ENCODE measurements around the gene TRIM56.

TRIM56 gene

DNA sequence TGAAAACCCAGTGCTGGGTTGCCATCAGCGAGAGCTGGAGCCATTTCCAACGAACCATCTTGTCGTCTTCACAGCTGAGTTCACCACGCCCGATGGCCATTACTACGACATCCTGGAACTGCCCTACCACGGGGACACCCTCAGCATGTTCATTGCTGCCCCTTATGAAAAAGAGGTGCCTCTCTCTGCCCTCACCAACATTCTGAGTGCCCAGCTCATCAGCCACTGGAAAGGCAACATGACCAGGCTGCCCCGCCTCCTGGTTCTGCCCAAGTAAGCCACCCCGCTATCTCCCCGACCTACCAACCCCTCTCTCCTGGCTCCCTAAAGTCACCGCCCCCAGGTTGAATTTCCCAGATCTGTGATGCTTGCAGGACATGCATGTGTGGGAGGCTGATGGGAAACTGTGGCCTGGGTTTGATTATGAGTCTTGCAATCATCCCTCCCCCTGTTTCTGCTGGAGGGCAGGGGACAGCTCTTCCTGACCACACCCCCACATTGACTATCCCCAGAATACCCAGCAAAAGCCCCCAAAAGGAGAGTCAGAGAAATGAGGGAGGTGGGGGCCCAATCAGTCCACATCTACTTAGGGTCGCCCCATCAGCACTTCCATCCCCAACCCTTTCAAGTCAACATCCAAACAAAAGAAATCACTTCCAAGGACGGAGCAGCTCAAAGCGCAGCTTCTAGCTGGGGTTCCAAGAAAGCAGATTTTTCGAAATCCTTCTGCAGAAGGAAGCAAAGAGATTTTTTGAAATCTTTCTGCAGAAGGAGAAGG is 48.5 kb downstream of the TRIM56 start:
- DNase-seq (ENCODE audit: low read depth in 3 of 3) = no peak

DNA sequence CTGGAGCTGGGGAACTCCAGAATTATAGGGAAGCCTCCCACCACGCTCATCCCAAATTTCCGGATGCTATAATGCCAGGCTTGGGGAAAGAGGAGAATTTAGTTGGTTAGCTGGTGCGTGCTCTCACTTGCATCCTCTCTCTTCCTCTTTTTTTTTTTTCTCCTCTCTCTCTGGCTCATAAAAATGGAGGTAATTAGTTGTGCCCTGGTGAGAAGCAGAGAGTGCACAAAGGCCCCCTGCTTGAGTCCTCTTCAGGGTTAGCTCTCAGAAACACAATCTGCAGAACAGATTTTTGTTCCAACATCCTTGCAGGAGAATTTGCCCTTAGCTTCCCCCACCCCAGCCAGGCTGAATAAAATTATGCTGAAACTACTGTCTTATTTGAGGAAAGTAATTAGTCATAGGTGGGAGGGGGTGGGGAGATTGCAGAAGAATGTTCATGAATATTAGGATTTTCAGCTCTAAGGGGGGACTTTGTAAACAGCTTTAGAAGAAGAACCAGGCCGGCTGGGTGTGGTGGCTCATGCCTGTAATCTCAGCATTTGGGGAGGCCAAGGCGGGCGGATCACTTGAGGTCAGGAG is 49.2 kb downstream of the TRIM56 start:
- no peak for DNase-seq (ENCODE audit: low read depth in 3 of 3)

DNA sequence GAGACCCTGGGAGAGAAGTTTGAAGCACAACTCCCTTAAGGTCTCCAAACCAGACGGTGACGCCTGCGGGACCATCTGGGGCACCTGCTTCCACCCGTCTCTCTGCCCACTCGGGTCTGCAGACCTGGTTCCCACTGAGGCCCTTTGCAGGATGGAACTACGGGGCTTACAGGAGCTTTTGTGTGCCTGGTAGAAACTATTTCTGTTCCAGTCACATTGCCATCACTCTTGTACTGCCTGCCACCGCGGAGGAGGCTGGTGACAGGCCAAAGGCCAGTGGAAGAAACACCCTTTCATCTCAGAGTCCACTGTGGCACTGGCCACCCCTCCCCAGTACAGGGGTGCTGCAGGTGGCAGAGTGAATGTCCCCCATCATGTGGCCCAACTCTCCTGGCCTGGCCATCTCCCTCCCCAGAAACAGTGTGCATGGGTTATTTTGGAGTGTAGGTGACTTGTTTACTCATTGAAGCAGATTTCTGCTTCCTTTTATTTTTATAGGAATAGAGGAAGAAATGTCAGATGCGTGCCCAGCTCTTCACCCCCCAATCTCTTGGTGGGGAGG is 52.5 kb downstream of the TRIM56 start:
- DNase-seq (ENCODE audit: low read depth in 3 of 3) = no peak

DNA sequence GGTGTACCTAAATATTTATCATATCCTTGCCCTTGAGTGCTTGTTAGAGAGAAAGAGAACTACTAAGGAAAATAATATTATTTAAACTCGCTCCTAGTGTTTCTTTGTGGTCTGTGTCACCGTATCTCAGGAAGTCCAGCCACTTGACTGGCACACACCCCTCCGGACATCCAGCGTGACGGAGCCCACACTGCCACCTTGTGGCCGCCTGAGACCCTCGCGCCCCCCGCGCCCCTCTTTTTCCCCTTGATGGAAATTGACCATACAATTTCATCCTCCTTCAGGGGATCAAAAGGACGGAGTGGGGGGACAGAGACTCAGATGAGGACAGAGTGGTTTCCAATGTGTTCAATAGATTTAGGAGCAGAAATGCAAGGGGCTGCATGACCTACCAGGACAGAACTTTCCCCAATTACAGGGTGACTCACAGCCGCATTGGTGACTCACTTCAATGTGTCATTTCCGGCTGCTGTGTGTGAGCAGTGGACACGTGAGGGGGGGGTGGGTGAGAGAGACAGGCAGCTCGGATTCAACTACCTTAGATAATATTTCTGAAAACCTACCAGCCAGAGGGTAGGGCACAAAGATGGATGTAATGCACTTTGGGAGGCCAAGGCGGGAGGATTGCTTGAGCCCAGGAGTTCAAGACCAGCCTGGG is 53.1 kb downstream of the TRIM56 start:
- DNase-seq (ENCODE audit: low read depth in 3 of 3) = peak; percentile 54 to 83 (median 82)

DNA sequence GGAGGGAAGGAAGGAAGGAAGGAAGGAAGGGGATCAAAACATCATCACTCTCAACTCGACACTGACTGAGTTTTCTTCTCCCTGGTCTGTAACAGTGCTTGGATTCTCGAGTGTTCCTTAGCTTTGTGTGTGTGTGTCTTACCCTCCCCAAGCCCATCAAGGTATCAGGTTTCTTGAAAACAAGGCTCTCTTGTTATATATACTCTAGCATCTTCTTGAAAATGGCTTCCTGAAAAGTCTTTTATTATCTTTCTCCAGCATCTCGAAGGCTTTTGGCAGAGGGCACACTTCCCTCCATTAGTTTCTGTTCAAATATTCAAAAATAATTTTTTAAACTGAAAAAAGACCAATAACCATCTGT is 55.0 kb downstream of the TRIM56 start:
- no peak for DNase-seq (ENCODE audit: low read depth in 3 of 3)

DNA sequence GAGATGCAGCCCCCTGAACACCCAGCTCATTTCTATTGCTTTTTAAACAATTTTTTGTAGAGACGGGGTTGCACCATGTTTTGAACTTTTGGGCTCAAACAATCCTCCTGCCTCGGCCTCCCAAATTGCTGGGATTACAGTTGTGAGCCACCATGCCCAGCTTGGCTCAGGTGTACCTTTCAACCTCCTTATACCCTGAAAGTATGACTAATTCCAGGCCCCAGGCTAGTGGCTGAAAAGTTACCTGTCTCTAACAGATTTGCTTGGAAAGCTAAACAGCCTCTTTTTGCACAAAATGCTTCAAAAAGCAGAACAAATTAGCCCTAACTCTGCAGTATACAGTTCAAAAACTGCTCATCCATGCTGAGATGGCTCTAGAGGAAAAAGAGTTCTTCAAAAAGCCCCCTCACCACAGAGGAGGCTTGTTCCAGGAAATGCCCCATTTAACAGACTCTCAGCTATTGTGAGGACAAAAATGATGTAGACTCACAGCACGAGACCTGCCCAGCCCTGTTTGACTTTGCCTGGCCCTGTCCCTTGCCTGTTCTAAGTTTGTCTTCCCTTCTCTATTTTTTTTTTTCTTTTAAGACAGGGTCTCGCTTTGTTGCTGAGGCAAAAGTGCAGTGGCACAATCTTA is 55.6 kb downstream of the TRIM56 start:
- no peak for DNase-seq (ENCODE audit: low read depth in 3 of 3)

Data from stimulated activated CD4-positive, alpha-beta T cell treated with anti-CD3 and anti-CD28 coated beads, TNF-alpha, amount 100 ng/mL, for 4 hours (primary cell).